K562 (cell line): ENCODE measurements around the gene RPS8. TPM values are rescaled to one million over a fixed set of nuclear protein-coding genes. Genes with fewer than 3 reads are reported as not detected.

Source experiments
- ATAC-seq: fragments of 200-7000 bp; cut with Tn5 transposase; 3 replicates; pipeline ENCODE4 v1.9.1; 2020; ENCODE audit warnings: moderate library complexity
- BruUV-seq: library from RNA; stranded (reverse); fragments of 400-500 nt; replicated peaks from 2 replicates; lab custom pipeline; 2021; lab: Mats Ljungman, UMichigan
- CTCF ChIA-PET: fragments of 300-600 bp; formaldehyde crosslinking; extraction: SDS; loops from one replicate; lab custom pipeline; 2021; ENCODE audit warnings: low intra/inter-chr PET ratio; lab: Yijun Ruan, JAX
- POLR2A ChIA-PET: fragments of 300-600, 350-650 bp; sonication (Branson Sonifier 250); formaldehyde crosslinking; extraction: SDS; loops from one replicate; lab custom pipeline; 2021; ENCODE audit warnings: antibody characterized with exemption, inconsistent platforms; lab: Yijun Ruan, JAX
- DNase-seq, 4 experiments: peaks; one replicate each; pipeline versions ENCODE4 v3.0.0 to v3.0.0-alpha.2; 2011 to 2018; ENCODE audit warnings: low spot score in 3 of 4, mixed read lengths in 3 of 4; ENCODE audit errors: extremely low read depth in 1 of 4
- FAIRE-seq: peaks from 2 replicates; lab custom pipeline; 2011; peaks lifted over from hg19 to GRCh38; lab: Jason Lieb, UNC
- H2AFZ ChIP-seq: 2 replicates; pipeline ENCODE4 v1.6.0; 2011; ENCODE audit warnings: low read depth, low read length, control low read depth, inconsistent platforms
- H3K27ac ChIP-seq: fragments of 200-600 bp; 3 replicates; pipeline ENCODE4 v1.8.0; 2011; ENCODE audit warnings: low read depth, mild to moderate bottlenecking, control low read depth, inconsistent platforms, low read length, moderate library complexity, mixed read lengths; ENCODE audit errors: extremely low read depth
- H3K27me3 ChIP-seq, 2 experiments: fragments of 300-600 bp in 1 of 2; 2 replicates in 1 of 2; 3 replicates in 1 of 2; pipeline versions ENCODE4 v1.6.0 to v1.8.0; 2011; ENCODE audit warnings: inconsistent platforms in 2 of 2, low read length in 2 of 2, mild to moderate bottlenecking in 1 of 2, mixed read lengths in 1 of 2, moderate library complexity in 1 of 2; ENCODE audit not compliant: control insufficient read depth in 2 of 2, insufficient read depth in 2 of 2
- H3K36me3 ChIP-seq: fragments of 300-600 bp; 3 replicates; pipeline ENCODE4 v1.8.0; 2011; ENCODE audit warnings: mild to moderate bottlenecking, low read length, inconsistent platforms; ENCODE audit not compliant: control insufficient read depth, insufficient read depth
- H3K4me1 ChIP-seq, 2 experiments: fragments of 200-600 bp in 1 of 2; replicated peaks in 1 of 2; 2 replicates in 1 of 2; 3 replicates in 1 of 2; pipeline versions ENCODE4 v1.5.1 to v1.8.0; 2011; ENCODE audit warnings: inconsistent platforms in 2 of 2, low read length in 2 of 2, mild to moderate bottlenecking in 1 of 2, mixed read lengths in 1 of 2, moderate library complexity in 1 of 2; ENCODE audit not compliant: control insufficient read depth in 2 of 2, insufficient read depth in 2 of 2
- H3K4me2 ChIP-seq: 2 replicates; pipeline ENCODE4 v1.6.1; 2011; ENCODE audit warnings: low read length, control low read depth, inconsistent platforms, mixed read lengths; ENCODE audit not compliant: insufficient read depth
- H3K4me3 ChIP-seq: fragments of 200-600 bp; sonication (generic), shearing (Covaris generic); 2 replicates; pipeline ENCODE4 v1.5.1; 2016; ENCODE audit warnings: control low read depth, inconsistent platforms
- H3K79me2 ChIP-seq: fragments of 200-600 bp; 3 replicates; pipeline ENCODE4 v1.8.0; 2011; ENCODE audit warnings: low read length, inconsistent platforms; ENCODE audit not compliant: control insufficient read depth, insufficient read depth
- H3K9ac ChIP-seq, 2 experiments: 2 replicates each; pipeline versions ENCODE4 v1.6.0 to v1.6.1; 2011; ENCODE audit warnings: low read depth in 2 of 2, low read length in 2 of 2, control low read depth in 1 of 2, inconsistent platforms in 1 of 2, mild to moderate bottlenecking in 1 of 2, mixed read lengths in 1 of 2; ENCODE audit not compliant: insufficient read depth in 1 of 2
- H3K9me1 ChIP-seq: one replicate; pipeline ENCODE4 v1.6.0; 2011; ENCODE audit warnings: inconsistent platforms, mild to moderate bottlenecking, low read length, moderate library complexity; ENCODE audit not compliant: control insufficient read depth, insufficient read depth
- H3K9me3 ChIP-seq: replicated peaks from 2 replicates; pipeline ENCODE4 v1.5.1; 2011; ENCODE audit warnings: low read depth, low read length, inconsistent platforms; ENCODE audit not compliant: control insufficient read depth, insufficient read depth
- H4K20me1 ChIP-seq: replicated peaks from 2 replicates; pipeline ENCODE4 v1.6.1; 2011; ENCODE audit warnings: low read length, inconsistent platforms, mixed read lengths; ENCODE audit not compliant: control insufficient read depth, insufficient read depth
- CBX3 ChIP-seq, 2 experiments: IDR thresholded peaks; 1 replicate in 1 of 2; 2 replicates in 1 of 2; pipeline ENCODE4 v1.6.1; 2012; ENCODE audit warnings: inconsistent platforms in 2 of 2, low read length in 2 of 2, borderline replicate concordance in 1 of 2, control low read depth in 1 of 2
- EGR1 ChIP-seq: fragments of 450-650 bp; conservative IDR thresholded peaks from 2 replicates; pipeline ENCODE4 v1.6.1; 2017; ENCODE audit warnings: mild to moderate bottlenecking
- EP400 ChIP-seq: fragments of 450-650 bp; IDR thresholded peaks from 2 replicates; pipeline ENCODE4 v1.6.1; 2017; ENCODE audit warnings: antibody characterized with exemption, mild to moderate bottlenecking, moderate library complexity
- HDAC2 ChIP-seq: fragments of 450-650 bp; IDR thresholded peaks from 2 replicates; pipeline ENCODE4 v1.6.1; 2016; ENCODE audit warnings: mild to moderate bottlenecking
- HEY1 ChIP-seq: fragments of 250-450 bp; sonication (Bioruptor Pico); IDR thresholded peaks from 2 replicates; pipeline ENCODE4 v1.5.0; 2020; ENCODE audit warnings: mild to moderate bottlenecking, moderate library complexity, borderline replicate concordance
- MECOM ChIP-seq: fragments of 250-450 bp; sonication (Bioruptor Pico); IDR thresholded peaks from 2 replicates; pipeline ENCODE4 v1.8.0; 2022; ENCODE audit warnings: inconsistent platforms
- NFE2L1 ChIP-seq: fragments of 450-650 bp; IDR thresholded peaks from 2 replicates; pipeline ENCODE4 v1.6.1; 2016; ENCODE audit warnings: missing genetic modification characterization, low read depth, mild to moderate bottlenecking, missing compliant biosample characterization, moderate library complexity, borderline replicate concordance
- NR4A1 ChIP-seq, 2 experiments: fragments of 250-450 bp in 1 of 2; fragments of 450-650 bp in 1 of 2; sonication (Bioruptor Pico) in 1 of 2; IDR thresholded peaks; 2 replicates each; pipeline versions ENCODE4 v1.4.0 to v1.6.1; 2016 to 2020; ENCODE audit warnings: mild to moderate bottlenecking in 2 of 2, missing compliant biosample characterization in 1 of 2, missing genetic modification characterization in 1 of 2, moderate library complexity in 1 of 2
- SLC30A9 ChIP-seq: fragments of 250-450 bp; sonication (Bioruptor Pico); IDR thresholded peaks from 2 replicates; pipeline ENCODE4 v1.8.0; 2022; ENCODE audit warnings: mild to moderate bottlenecking, moderate library complexity
- SMAD2 ChIP-seq: fragments of 150-350 bp; IDR thresholded peaks from 2 replicates; pipeline ENCODE4 v1.6.1; 2014; ENCODE audit warnings: low read depth, mild to moderate bottlenecking, low read length
- ZNF263 ChIP-seq: sonication (generic); formaldehyde crosslinking; IDR thresholded peaks from 2 replicates; pipeline ENCODE4 v1.8.0; 2022; ENCODE audit warnings: mild to moderate bottlenecking, missing genetic modification reagents, borderline replicate concordance
- ZNF717 ChIP-seq: fragments of 250-450 bp; sonication (Bioruptor Pico); IDR thresholded peaks from 2 replicates; pipeline ENCODE4 v1.5.0; 2021
- ZNF79 ChIP-seq: fragments of 250-450 bp; sonication (Bioruptor Pico); IDR thresholded peaks from 2 replicates; pipeline ENCODE4 v1.4.0; 2020; ENCODE audit warnings: low read depth, mild to moderate bottlenecking, moderate library complexity
- WGBS: fragments of 100-300 bp; shearing (Covaris generic); methylation state at CpG from one replicate; pipeline ENCODE4 v1.1.6; 2016; ENCODE audit warnings: low coverage, mixed read lengths; ENCODE audit not compliant: insufficient coverage; ENCODE audit errors: missing lambda C conversion rate; 5-methylcytosine and 5-hydroxymethylcytosine counted together
- in situ Hi-C: fragments of 300-500 bp; cut with MboI; formaldehyde crosslinking; loops from 4 replicates; pipeline ENCODE4 v1.15.0; 2018; ENCODE audit warnings: inconsistent platforms, mixed read lengths
- intact Hi-C: fragments of 100-400 bp; cut with micrococcal nuclease; formaldehyde crosslinking; loops from 2 replicates; pipeline ENCODE4 v1.14.2; 2022
- polyA plus RNA-seq, 8 experiments: library from polyadenylated mRNA; depleted of rRNA in 4 of 8; stranded (reverse) in 5 of 8; unstranded in 3 of 8; fragments of >200 nt; fragmentation: Nextera tagmentation in 2 of 8; fragmentation: Illumina TruSeq in 1 of 8; extraction: Ambion mirVana in 2 of 8; extraction: Trizol in 1 of 8; gene quantifications; 2 replicates each; pipeline versions ENCODE4 v1.2.1 to v1.2.3, GENCODE V29; 2011 to 2014; ENCODE audit warnings: inconsistent platforms in 1 of 8, missing spikeins in 1 of 8
- total RNA-seq, 7 experiments: library from RNA; depleted of rRNA in 6 of 7; stranded (reverse); fragments of >200 nt in 6 of 7; fragmentation: Illumina TruSeq in 2 of 7; extraction: Trizol in 2 of 7; gene quantifications; 2 replicates each; pipeline versions ENCODE4 v1.2.1 to v1.2.3, GENCODE V29; 2011 to 2021; ENCODE audit warnings: low replicate concordance in 1 of 7
- TF ChIP-seq, protein P1 (sequence below), 2 experiments: fragments of 200-800 bp in 1 of 2; sonication (Bioruptor generic) in 1 of 2; sonication (generic) in 1 of 2; formaldehyde crosslinking in 1 of 2; IDR thresholded peaks in 1 of 2; conservative IDR thresholded peaks in 1 of 2; 2 replicates each; pipeline versions ENCODE4 v1.5.0 to v1.6.1; 2016 to 2020; ENCODE audit warnings: missing compliant biosample characterization in 1 of 2, missing genetic modification characterization in 1 of 2, missing genetic modification reagents in 1 of 2
- TF ChIP-seq, protein P2 (sequence below), 2 experiments: fragments of 450-650 bp in 1 of 2; sonication (generic) in 1 of 2; formaldehyde crosslinking in 1 of 2; IDR thresholded peaks in 1 of 2; conservative IDR thresholded peaks in 1 of 2; 2 replicates each; pipeline versions ENCODE4 v1.6.1 to v1.8.1; 2016 to 2023; ENCODE audit warnings: mild to moderate bottlenecking in 2 of 2, moderate library complexity in 2 of 2, inconsistent platforms in 1 of 2, missing genetic modification reagents in 1 of 2

RPS8 gene
- total and polyA plus RNA-seq, 9 of the 15 experiments (the other 6 are each of a cell fraction or from before 2014, with no cell fraction given), result 2,431 to 4,168 (median 3,109) TPM

DNA sequence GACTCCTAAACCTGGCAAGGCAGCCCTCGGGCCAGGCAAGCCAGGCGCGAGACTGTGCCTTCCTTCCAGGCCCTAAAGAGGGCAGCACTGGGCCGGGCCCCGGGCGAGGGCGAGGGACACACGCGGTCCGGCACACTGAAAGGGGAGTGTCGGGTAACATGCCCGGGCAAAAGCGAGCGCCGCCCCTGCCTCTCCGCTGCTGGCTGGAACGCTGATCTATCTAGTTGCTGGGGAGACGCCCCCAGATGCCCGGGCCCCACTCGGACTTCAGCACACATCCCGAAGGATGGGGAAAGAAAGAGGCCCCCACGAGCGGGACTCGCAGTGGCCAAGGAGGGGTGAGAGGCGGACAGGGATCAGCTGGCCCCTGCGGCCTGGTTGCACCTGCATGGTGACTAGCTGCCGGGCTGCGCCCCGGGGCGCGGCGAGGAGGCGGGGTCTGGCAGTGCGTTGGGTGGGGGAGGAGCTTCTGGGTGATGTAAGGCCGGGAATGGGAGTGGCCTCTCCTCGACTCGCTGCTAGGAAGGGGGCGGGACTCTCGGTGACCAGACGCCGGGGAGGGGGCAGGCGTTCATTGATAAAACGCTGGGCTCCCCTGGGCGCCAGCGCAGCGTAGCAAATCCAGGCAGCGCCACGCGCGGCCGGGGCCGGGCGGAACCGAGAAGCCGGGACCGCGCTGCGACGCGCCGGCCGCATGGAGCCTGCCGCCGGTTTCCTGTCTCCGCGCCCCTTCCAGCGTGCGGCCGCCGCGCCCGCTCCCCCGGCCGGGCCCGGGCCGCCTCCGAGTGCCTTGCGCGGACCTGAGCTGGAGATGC is 24.6 kb downstream of the RPS8 start, which contains the start of gene PLK3:
Gene PLK3, plus strand, starts transcription at position 608 of the 815 bp plus-strand sequence. Its CDS starts 87 bp downstream, at position 695.
- in situ Hi-C loops, result loop anchor here (10.0 kb wide), 2 partner anchors 505 to 695 kb away; partner anchors contain the start of gene TESK2
- POLR2A ChIA-PET, result interaction anchor here (0.6 to 16.9 kb wide), 20 partner anchors 9 to 784 kb away, joined by 3 to 594 read pairs (median 4); partner anchors contain the start of genes BEST4, BTBD19, MUTYH and RPS8
- BruUV-seq, result TSS peak; percentile 70
- TF ChIP-seq EP400, result peak; percentile 98
- TF ChIP-seq, protein P1, sequence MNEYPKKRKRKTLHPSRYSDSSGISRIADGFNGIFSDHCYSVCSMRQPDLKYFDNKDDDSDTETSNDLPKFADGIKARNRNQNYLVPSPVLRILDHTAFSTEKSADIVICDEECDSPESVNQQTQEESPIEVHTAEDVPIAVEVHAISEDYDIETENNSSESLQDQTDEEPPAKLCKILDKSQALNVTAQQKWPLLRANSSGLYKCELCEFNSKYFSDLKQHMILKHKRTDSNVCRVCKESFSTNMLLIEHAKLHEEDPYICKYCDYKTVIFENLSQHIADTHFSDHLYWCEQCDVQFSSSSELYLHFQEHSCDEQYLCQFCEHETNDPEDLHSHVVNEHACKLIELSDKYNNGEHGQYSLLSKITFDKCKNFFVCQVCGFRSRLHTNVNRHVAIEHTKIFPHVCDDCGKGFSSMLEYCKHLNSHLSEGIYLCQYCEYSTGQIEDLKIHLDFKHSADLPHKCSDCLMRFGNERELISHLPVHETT (CRISPR knock-in tag; conservative IDR thresholded peaks at IDR 0.05 in 1 of 2, IDR thresholded peaks at IDR 0.05 in 1 of 2), result 0 out of 4 replicates have a peak, but pooled peaks of 1 of the 2 experiments have one; percentile 37
- 0 out of 2 replicates have a peak, but pooled peaks have one; percentile 49 for TF ChIP-seq ZNF79 (CRISPR knock-in tag)
- no peak for TF ChIP-seq CBX3 (IDR thresholded peaks at IDR 0.05; ENCODE audit: borderline replicate concordance in 1 of 2, low read length in 2 of 2)
- TF ChIP-seq SLC30A9 (CRISPR knock-in tag), result no peak
- no peak for TF ChIP-seq MECOM
- peak; percentile 98 for TF ChIP-seq HDAC2
- TF ChIP-seq NFE2L1 (tag), result no peak
- peak; percentile 68 for TF ChIP-seq EGR1
- TF ChIP-seq HEY1 (CRISPR knock-in tag), result no peak; the same call in 1 of the 2 replicates
- no peak for TF ChIP-seq ZNF717
- TF ChIP-seq, protein P2, sequence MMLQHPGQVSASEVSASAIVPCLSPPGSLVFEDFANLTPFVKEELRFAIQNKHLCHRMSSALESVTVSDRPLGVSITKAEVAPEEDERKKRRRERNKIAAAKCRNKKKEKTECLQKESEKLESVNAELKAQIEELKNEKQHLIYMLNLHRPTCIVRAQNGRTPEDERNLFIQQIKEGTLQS (IDR thresholded peaks at IDR 0.05), result peak; percentile 94
- TF ChIP-seq, protein P2 (CRISPR knock-in tag; conservative IDR thresholded peaks at IDR 0.05), result peak; percentile 73; the same call in 1 of the 2 replicates
- TF ChIP-seq SMAD2, result no peak
- no peak for TF ChIP-seq NR4A1 (CRISPR knock-in tag; IDR thresholded peaks at IDR 0.05)
- peak; percentile 58; the same call in 1 of the 2 replicates for TF ChIP-seq NR4A1 (tag; IDR thresholded peaks at IDR 0.05)
- TF ChIP-seq ZNF263 (CRISPR knock-in tag), result no peak; the same call in 1 of the 2 replicates

More for the DNA sequence above, 24.6 kb downstream of the RPS8 start, which contains the start of gene PLK3:
- peak within 1 kb of the TSS; percentile 63 to 94 for H3K9ac ChIP-seq
- H3K9me1 ChIP-seq, result peaks cover 5% of the 10 kb centered on the region
- under 1% methylated on average over 74 of the region's 79 CpGs for WGBS
- H3K79me2 ChIP-seq, result peaks cover 22% of the 10 kb centered on the region
- intact Hi-C loops, result loop anchor here (2.0 to 10.0 kb wide), 2 partner anchors 19 to 165 kb away; no protein-coding TSS in a partner anchor
- peak within 1 kb of the TSS; percentile 69 for H3K27ac ChIP-seq
- no peaks in the 10 kb centered on the region for H4K20me1 ChIP-seq
- CTCF ChIA-PET, result interaction anchor here (0.6 kb wide), 1 partner anchor 16 kb away, joined by 3 read pairs; no protein-coding TSS in a partner anchor
- peak within 1 kb of the TSS; percentile 77 for H3K4me3 ChIP-seq
- peak within 1 kb of the TSS; percentile 84 for H3K4me2 ChIP-seq
- FAIRE-seq (peak; percentile 99), DNase-seq (peak; percentile 92 to 99 (median 96)), ATAC-seq (peak; percentile 93)
- H3K4me1 ChIP-seq, result peaks cover 23 to 53% of the 10 kb centered on the region in 2 experiments
- peaks cover 31% of the 10 kb centered on the region for H3K36me3 ChIP-seq
- H3K27me3 ChIP-seq, result no peaks in the 10 kb centered on the region; a peak in 1 of 5 replicates
- H3K9me3 ChIP-seq, result no peaks in the 10 kb centered on the region
- peak within 1 kb of the TSS; percentile 98 for H2AFZ ChIP-seq
